NCI-H2196 (cell line): Measurements from ENCODE around the gene P4HTM.

Experiments
- DNase-seq: peaks from one replicate; lab custom pipeline; 2025; ENCODE audit not compliant: unreplicated experiment; lab: John Stamatoyannopoulos, UW

Gene P4HTM

DNA sequence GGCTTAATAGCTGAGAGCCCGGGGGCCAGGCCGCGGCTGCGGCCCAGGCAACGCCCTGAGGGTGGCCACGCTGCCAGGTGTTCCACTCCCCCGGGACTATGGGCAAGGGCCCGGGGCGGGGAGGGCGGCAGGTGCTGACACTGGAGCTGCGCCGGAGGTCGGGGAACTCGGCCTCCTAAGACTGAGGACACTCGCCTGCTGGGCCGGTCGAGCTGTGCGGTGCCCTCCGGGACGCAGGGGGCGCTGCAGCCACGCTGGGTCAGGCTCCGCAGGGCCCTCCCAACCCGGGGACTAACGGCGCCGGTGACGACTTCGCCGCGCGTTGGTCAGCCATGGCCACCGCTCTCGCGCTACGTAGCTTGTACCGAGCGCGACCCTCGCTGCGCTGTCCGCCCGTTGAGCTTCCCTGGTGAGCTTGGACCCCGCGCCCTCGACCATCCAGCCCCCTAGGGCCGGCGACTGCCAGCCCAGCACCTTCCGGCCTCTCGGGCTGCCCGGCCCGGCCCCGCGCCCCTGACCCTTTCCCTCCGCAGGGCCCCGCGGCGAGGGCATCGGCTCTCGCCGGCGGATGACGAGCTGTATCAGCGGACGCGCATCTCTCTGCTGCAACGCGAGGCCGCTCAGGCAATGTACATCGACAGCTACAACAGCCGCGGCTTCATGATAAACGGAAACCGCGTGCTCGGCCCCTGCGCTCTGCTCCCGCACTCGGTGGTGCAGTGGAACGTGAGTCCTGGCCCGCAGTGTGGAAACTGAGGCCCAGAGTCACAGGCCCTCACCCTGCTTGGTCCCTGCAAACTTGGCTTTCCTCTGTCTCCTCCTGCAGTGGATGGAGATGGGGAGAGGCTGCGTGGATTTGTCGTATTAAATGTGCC is 32.0 kb downstream of the P4HTM start, which contains the start of gene NDUFAF3:
Gene NDUFAF3 (plus strand): TSS at position 309 of the 875 bp plus-strand sequence. CDS start 24 bp downstream, at position 333.
- peak; percentile 88 for DNase-seq

DNA sequence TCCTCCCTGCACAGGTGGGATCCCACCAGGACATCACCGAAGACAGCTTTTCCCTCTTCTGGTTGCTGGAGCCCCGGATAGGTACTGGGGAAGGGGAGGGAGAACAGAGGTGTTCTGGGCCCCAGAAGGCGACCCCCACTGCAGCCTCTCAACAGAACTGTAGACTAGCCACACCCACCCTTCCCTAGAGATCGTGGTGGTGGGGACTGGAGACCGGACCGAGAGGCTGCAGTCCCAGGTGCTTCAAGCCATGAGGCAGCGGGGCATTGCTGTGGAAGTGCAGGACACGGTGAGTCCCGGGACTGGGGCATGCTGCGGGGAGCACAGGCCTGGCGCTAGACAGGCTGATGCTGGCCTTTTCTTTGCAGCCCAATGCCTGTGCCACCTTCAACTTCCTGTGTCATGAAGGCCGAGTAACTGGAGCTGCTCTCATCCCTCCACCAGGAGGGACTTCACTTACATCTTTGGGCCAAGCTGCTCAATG is 32.7 kb downstream of the P4HTM start:
- DNase-seq = no peak

DNA sequence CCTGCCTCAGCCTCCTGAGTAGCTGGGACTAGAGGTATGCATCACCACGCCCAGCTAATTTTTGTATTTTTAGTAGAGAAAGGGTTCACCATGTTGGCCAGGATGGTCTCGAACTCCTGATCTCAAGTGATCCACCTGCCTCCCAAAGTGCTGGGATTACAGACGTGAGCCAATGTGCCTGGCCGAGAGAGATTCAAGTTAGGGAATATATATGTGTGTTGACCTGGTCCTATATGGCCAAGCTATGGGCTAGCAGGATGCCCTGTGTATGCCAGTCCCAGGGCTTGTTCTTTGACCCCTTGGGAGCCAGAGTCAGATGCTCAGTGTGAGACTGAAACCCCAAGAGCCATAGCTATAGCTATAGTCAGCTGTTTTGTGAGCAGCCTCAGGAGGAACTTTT is 33.7 kb downstream of the P4HTM start:
- no peak for DNase-seq

DNA sequence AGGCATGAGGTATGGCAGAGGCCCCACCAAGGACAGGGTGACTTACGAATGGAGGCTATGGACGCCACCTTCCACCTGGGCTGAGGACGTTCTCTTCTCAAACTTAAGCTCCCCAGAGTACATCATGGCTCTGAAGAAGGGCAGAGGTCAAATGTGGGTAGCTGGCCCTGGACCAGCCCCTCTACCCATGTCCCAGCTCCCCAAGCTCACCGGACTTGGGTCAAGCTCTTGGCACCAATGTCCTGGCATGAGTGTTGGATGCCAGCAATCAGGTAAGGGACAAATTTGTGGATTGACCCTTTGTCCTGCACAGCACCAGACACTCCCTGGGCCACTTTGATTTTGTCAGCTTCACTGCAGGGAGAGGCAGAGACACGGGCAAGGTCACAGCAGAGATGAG is 34.4 kb downstream of the P4HTM start:
- no peak for DNase-seq

DNA sequence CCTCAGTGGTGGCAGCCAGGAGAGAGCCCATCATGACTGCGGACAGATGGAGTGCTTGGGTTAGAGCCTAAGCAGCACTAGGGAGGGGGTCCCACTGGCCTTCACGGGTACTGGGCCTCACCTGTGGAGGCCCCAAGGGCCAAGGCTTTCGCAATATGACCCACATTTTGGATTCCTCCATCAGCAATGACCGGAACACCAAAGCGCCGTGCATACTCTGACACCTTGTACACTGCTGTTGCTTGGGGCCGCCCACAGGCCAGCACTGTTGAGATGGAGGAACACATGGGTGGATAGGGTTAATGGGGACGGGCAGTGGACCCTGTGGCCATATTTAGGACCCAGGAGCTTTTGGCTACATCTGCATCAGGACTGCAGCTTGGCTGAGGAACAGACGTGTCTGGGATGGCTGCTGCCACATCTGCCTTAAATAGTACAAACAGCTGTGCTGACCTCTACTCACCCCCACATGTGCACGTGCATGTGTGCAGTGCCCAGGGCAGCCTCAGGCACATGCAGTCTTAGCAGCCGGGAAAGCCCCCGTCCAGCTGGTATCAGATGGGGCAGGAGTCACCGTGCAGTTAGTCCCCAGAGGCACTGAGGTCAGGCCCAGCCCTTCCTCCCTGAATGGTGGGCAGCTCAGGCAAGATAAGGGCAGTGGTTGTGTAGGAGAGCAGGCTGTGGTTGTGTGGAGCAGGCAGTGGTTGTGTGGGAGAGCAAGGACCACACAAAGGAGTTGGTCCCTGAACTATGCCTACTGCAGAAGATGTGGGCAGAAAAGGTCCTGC is 35.2 kb downstream of the P4HTM start:
- DNase-seq = no peak

DNA sequence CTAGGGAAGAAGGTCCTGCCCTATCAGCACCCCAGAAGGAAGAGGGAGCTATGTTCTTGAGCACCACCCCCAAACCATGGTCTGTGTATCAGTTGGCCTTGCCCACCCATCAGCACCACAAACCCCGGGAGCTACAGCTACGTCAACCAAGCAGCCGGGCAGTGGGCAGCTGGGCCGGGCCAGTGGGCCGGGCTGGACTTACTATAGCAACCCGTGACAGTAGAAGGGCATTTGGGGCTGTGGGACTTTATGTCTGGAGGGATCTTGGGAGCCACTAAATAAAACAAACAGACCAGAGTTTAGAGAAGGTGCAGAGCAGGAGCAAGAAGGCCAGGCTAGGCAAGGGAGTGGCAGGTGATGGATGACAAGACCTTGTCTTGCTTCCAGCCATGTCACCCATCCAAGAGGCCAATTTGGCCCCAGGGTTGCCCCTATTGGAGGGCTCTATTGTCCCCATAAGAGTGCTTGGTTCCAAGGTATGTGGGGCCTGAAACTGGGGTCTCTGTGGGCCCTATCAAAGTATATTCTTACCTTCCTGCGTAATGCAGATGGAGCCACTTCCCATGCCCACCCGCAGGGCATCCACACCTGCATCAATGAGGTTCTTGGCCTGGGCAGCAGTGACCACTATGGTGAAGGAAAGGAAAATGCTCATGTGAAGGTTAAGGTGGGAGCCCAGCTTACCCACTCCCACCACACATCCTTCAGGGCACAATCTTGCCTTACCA is 35.9 kb downstream of the P4HTM start:
- DNase-seq = no peak

DNA sequence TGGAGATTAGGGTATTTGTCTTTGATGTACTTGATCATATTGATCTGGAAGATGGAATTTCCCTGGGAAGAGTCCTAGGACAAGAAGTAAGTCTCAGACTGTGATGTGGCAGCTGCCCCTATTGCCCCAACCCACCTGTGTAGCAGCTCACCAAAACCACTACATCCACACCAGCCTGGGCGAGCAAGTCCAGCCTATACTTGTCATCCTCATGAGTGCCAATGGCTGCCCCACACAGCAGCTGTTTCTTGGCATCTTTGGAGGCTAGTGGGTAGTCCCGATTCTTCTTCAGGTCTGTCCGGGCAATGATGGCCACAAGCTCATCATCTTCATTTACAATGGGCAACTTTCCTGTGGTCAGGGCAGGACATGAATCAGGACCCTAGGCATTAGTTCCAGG is 36.5 kb downstream of the P4HTM start:
- no peak for DNase-seq

DNA sequence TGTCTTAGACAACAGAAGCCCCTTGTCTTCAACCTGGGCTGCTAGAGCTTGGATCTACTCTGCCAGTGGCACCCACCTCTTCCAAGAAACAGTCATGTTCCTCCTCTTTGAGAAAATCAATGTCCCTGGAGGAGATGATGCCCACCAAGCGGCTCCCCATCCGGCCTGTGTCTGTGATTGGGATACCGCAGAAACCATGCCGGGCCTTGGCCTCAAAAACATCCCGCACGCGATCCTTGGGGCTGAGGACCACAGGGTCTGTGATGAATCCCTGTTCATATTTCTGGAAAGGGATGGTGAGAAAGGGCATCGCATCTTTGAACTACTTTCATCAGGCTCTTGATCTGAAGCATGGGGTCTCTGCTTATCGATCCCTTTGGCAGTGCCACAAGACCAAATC is 37.6 kb downstream of the P4HTM start:
- DNase-seq = no peak

DNA sequence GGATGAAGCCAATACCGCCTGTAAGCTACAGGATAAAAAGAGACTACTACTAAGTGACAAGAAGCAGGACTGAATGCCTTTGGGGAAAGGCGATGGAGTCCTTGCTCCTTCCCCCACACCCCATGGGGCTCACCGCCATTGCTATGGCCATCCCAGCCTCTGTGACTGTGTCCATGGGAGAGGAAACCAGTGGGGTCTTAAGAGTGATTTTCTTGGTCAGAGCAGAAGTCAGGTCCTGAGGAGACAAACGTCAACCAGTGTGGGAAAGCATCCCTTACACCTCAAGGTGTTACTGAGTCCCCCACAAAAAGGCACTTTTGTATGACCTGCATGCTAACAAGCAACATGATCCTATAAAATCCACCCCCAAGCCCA is 38.2 kb downstream of the P4HTM start:
- DNase-seq = no peak

DNA sequence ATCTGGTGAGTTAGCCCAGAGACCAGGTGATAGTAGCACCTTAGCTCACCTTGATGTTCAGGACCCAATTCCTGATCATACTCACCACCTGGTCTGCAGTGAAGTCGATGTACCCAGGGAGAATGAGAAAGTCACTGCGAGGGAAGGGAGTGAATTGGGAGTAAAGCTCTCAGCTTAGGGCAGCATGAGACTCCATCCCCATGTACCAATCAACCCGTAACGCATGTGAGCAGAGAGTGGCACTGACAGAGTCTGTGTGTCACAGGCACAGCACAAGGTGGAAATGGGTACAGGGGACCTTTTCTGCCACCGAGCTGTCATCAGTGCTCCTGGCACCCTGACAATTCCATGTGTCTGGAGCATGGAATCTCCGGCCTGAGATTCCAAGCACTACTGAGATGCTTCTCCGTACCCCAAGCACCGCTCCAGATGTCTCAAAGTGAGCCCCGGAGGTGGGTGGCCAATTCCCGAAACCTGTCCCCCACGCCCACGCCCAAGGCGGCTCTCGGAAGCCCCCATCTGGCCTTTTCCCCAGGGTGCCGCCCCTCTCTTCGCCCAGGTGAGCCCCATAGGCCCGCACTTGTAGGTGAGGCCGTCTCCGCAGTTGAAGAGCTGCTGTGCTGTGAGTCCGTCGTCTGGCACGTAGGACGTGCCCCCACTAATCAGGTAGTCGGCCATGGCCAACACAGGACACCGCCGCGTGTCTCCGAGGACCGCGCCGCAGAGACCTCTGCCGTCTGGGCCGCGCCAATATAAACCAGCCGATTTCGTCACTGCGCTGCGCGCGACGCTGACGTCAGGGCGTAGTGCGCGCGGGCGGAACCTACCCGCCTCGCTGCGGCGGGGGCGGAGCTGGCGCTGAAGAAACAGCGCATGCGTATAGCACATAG is 38.9 kb downstream of the P4HTM start, which contains the start of gene IMPDH2:
Gene IMPDH2 (minus strand): TSS at position 726 of the 890 bp plus-strand sequence. CDS start 48 bp downstream, at position 678.
- peak; percentile 83 for DNase-seq

DNA sequence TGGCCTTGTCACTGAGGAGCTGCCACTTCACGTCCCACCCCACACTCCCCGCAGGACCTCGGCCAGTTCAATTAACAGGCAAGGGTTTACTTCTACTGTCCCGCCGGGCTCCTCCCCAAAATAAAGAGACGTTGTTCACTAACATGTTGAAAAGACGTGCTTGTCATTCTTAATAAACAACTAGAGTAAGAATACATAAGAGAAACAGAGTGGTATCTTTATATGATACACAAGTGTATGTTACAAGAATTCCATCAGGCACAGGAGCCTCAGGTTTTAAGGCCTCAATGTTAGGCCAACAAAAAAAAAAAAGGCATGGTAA is 39.5 kb downstream of the P4HTM start:
- no peak for DNase-seq

DNA sequence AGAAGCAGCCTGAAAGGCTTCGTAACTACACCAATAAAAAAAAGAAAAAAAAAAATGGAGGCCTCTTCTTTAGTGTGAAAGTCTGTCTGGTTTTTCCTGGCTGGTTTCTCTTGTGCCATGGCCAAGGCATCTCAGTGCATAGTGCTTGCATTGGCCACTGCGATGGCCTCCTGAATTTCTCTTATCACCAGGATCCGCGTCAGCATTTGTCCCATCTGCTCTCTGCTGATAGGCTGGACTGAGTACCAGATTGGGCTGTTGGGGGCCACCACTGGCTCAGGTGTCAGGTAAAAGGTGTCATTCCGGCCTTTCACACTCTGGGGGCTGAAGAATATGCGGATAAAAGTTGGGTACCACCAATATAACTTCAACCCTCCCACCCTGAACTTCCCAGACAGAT is 40.3 kb downstream of the P4HTM start:
- DNase-seq = no peak

DNA sequence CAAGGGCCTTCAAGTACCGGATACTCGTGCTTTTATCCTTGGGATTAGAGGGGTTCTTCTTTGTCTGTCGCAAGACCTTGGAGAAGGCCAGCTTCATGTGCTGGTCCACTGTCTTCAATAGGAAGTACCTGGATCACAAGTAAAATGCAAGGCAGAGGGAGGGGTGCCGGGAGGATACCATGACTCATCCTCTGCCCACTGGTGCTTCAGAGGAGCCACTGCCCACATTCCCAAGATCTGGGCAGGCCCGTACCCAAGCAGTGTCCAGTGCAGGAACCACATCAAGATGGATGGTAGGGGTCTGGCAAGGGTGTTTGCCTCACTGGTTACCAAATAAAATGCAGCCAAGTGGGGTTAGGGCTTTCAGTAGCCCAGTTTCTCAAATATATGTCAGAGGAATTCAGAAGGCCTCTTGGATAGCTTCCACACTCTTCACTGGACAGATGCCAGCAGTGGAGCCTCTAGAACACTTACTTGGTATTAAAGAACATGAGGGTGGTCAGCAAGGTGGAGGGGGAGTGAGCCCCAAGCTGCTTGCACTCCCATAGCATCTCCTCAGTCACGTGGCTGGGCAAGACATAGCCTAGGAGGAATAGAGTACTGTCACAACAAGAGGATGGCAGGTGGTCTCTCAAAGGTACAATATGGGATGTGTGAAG is 42.7 kb downstream of the P4HTM start:
- DNase-seq = no peak

DNA sequence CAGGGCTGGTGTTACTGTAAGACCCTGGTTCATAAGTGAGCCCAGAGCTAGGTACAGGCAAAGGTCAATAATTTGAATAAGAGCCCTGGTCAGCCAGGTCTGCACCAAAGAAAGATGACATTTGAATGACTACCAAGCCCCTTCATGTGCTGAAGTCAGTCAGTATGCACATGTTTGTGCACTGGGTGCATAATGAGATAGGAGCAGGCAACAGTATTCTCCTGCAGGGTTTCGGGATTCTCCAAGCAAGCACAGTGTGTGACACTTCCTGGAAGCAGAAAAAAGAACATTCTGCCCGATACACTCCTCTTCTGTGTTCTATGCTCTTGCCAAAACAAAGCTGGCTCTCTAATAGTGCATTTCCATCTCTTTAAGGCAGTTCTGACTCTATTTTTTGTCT is 44.6 kb downstream of the P4HTM start:
- DNase-seq = no peak

DNA sequence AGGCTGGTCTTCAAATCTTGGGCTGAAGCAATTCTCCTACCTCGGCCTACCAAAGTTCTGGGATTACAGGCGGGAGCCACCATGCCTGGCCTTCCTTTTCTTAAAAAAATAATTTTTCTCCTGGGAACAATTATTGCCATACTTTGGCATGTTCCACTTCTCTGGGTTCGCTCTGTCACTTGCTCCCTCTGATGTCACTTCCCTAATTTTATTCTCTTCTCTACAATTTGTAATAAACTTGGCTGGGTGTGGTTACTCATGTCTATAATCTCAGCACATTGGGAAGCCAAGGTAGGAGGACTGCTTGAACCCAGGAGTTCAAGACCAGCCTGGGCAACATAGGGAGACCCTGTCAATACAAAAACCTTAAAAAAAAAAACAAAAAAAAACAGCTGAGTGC is 45.2 kb downstream of the P4HTM start:
- DNase-seq = no peak

DNA sequence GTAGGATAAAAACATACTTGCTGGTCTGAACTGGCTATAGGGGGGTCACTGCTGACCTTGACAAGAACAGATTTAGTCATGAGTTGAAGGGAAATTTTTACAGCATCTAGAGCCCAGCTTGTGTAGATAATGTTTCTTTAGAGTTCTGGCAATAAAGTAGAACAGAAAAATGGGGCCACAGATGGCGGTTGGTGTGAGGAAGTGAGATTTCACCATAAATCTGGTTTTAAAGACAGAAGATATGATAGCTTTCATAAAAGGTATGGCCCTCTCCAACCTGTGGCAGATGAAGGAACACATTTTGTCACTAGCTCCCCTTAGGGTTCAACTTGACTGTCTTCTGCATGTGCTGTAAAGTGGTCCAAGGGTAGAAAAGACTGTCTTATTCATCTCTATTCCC is 63.5 kb downstream of the P4HTM start:
- no peak for DNase-seq

DNA sequence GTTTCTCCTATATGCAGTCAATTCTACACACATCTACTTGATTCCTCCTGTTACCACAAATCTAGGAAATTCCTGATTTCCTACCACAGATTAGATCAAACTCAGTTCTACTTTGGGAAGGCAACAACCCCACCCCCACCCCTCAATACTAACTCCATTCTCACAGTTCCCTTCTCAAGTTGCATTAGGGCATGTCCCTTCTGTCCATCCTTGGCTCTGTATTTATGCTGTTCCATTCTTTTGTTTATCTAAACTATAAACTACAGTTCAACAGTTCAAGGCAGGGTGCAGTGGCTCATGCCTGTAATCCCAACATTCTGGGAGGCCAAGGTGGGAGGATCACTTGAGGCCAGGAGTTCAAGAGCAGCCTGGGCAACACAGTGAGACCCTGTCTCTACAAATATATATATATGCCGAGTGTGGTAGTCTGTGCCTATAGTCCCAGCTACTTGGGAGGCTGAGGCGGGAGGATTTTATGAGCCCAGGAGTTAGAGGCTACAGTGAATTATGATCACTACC is 64.4 kb downstream of the P4HTM start:
- DNase-seq = no peak
